ENCODE data around the gene NDUFAF5. TPM values are rescaled to one million over a fixed set of nuclear protein-coding genes. Genes with fewer than 3 reads are reported as not detected.

The NDUFAF5 gene
- total RNA-seq, 1 experiment from 2014 or later, result 34.9 TPM

DNA sequence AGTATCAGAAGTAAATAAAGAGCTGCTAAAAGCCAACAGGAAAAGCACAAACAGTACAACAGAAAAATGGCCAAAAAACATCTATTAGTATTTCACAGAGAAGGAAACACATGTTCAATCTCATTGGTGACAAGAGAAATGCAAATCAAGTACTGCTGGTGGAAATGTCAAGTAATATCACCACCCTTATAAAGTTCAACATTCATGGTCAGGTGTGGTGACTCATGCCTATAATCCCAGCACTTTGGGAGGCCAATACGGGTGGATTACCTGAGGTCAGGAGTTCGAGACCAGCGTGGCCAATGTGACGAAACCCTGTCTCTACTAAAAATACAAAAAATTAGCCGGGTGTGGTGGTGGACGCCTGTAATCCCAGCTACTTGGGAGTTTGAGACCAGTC, 42.9 kb upstream of the NDUFAF5 start:
- Histone ChIP-seq H3K36me3 (ENCODE audit: control insufficient read depth, insufficient read depth, low read length) (no peaks in the 10 kb centered on the region), H3K4me1 (no peaks in the 10 kb centered on the region), H3K4me3 (ENCODE audit: low read depth, low read length) (no peak overlapping the region), H3K9me3 (no peaks in the 10 kb centered on the region), H3K27me3 (replicated peaks; ENCODE audit: control insufficient read depth, insufficient read depth, low read length) (no peaks in the 10 kb centered on the region)
- intact Hi-C loops (cut with micrococcal nuclease; ENCODE audit: unreplicated experiment), result no loop called here
- no peaks in the 10 kb centered on the region for H3K27me3 Mint-ChIP-seq (ENCODE audit: insufficient read depth, unreplicated experiment)
- ChIA-PET CTCF (no interaction called here), POLR2A (no interaction called here)
- no peak overlapping the region for H3K4me3 Mint-ChIP-seq (ENCODE audit: unreplicated experiment)
- no peak for DNase-seq
- no peak overlapping the region for H3K27ac Mint-ChIP-seq (ENCODE audit: unreplicated experiment)
- TF ChIP-seq, protein P1, sequence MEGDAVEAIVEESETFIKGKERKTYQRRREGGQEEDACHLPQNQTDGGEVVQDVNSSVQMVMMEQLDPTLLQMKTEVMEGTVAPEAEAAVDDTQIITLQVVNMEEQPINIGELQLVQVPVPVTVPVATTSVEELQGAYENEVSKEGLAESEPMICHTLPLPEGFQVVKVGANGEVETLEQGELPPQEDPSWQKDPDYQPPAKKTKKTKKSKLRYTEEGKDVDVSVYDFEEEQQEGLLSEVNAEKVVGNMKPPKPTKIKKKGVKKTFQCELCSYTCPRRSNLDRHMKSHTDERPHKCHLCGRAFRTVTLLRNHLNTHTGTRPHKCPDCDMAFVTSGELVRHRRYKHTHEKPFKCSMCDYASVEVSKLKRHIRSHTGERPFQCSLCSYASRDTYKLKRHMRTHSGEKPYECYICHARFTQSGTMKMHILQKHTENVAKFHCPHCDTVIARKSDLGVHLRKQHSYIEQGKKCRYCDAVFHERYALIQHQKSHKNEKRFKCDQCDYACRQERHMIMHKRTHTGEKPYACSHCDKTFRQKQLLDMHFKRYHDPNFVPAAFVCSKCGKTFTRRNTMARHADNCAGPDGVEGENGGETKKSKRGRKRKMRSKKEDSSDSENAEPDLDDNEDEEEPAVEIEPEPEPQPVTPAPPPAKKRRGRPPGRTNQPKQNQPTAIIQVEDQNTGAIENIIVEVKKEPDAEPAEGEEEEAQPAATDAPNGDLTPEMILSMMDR (IDR thresholded peaks at IDR 0.05; ENCODE audit: insufficient read depth in 1 of 2, low read depth in 1 of 2, low read length in 1 of 2, severe bottlenecking in 1 of 2, unreplicated experiment in 1 of 2), result no peak
- no peaks in the 10 kb centered on the region for H3K4me1 Mint-ChIP-seq (ENCODE audit: low read depth, unreplicated experiment)
- peaks cover 22% of the 10 kb centered on the region for H3K36me3 Mint-ChIP-seq (ENCODE audit: insufficient read depth, unreplicated experiment)
- H3K9me3 Mint-ChIP-seq (ENCODE audit: unreplicated experiment), result no peaks in the 10 kb centered on the region
- BruUV-seq (replicated peaks), result no TSS peak

DNA sequence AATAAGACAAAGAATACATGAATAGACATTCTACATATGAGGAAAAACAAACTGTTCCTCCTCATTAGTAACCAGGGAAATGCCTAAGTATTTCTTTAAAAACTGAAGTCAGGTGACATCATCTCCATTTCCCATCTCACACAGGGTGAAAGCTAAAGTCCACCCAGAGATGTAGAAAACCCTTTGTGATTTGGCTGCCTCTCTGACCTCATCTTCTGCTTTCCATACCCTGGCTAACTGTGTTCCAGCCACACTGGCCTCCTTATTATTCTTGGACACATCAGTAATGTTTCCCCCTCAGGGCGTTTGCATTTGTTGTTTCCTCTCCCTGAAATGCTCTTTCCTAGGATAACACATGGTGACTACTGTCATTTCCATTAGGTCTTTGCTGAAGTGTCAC, 40.5 kb upstream of the NDUFAF5 start:
- BruUV-seq (replicated peaks), result no TSS peak
- peaks cover 17% of the 10 kb centered on the region for H3K36me3 Mint-ChIP-seq (ENCODE audit: insufficient read depth, unreplicated experiment)

DNA sequence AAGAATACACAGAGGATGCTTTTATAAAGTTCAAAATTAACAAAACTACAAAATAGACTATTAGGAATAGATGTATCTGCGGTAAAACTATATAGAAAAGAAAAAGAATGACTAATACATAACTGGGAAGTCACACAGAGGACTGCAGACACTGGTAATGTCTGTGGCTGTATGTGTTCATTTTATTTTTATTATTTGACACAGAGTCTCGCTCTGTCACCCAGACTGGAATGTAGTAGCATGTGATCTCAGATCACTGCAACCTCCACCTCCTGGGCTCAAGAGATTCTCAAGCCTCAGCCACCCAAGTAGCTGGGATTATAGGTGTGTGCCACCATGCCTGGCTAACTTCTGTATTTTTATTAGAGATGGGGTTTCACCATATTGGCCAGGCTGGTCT, 39.0 kb upstream of the NDUFAF5 start:
- no peaks in the 10 kb centered on the region for H3K27me3 ChIP-seq (replicated peaks; ENCODE audit: control insufficient read depth, insufficient read depth, low read length)
- Mint-ChIP-seq H3K27me3 (ENCODE audit: insufficient read depth, unreplicated experiment) (no peaks in the 10 kb centered on the region), H3K4me1 (ENCODE audit: low read depth, unreplicated experiment) (no peaks in the 10 kb centered on the region), H3K9me3 (ENCODE audit: unreplicated experiment) (no peaks in the 10 kb centered on the region), H3K27ac (ENCODE audit: unreplicated experiment) (no peak overlapping the region), H3K4me3 (ENCODE audit: unreplicated experiment) (no peak overlapping the region), H3K36me3 (ENCODE audit: insufficient read depth, unreplicated experiment) (peaks cover 13% of the 10 kb centered on the region)
- TF ChIP-seq, protein P1 (IDR thresholded peaks at IDR 0.05; ENCODE audit: insufficient read depth in 1 of 2, low read depth in 1 of 2, low read length in 1 of 2, severe bottlenecking in 1 of 2, unreplicated experiment in 1 of 2), result no peak
- ChIA-PET POLR2A (no interaction called here), CTCF (no interaction called here)
- BruUV-seq (replicated peaks), result no TSS peak
- H3K36me3 ChIP-seq (ENCODE audit: control insufficient read depth, insufficient read depth, low read length), result no peaks in the 10 kb centered on the region; the same call in none of the 2 replicates
- H3K4me1 ChIP-seq, result no peaks in the 10 kb centered on the region
- intact Hi-C loops (cut with micrococcal nuclease; ENCODE audit: unreplicated experiment), result no loop called here
- no peak overlapping the region for H3K4me3 ChIP-seq (ENCODE audit: low read depth, low read length)
- no peaks in the 10 kb centered on the region for H3K9me3 ChIP-seq
- DNase-seq, result no peak

More for the DNA sequence above, 40.5 kb upstream of the NDUFAF5 start:
- TF ChIP-seq, protein P1 (IDR thresholded peaks at IDR 0.05; ENCODE audit: insufficient read depth in 1 of 2, low read depth in 1 of 2, low read length in 1 of 2, severe bottlenecking in 1 of 2, unreplicated experiment in 1 of 2), result no peak
- Histone ChIP-seq H3K36me3 (ENCODE audit: control insufficient read depth, insufficient read depth, low read length) (no peaks in the 10 kb centered on the region), H3K4me1 (no peaks in the 10 kb centered on the region), H3K9me3 (no peaks in the 10 kb centered on the region), H3K4me3 (ENCODE audit: low read depth, low read length) (no peak overlapping the region), H3K27me3 (replicated peaks; ENCODE audit: control insufficient read depth, insufficient read depth, low read length) (no peaks in the 10 kb centered on the region)
- H3K4me3 Mint-ChIP-seq (ENCODE audit: unreplicated experiment), result no peak overlapping the region
- H3K9me3 Mint-ChIP-seq (ENCODE audit: unreplicated experiment), result no peaks in the 10 kb centered on the region
- CTCF ChIA-PET, result no interaction called here
- no peak overlapping the region for H3K27ac Mint-ChIP-seq (ENCODE audit: unreplicated experiment)
- intact Hi-C loops (cut with micrococcal nuclease; ENCODE audit: unreplicated experiment), result no loop called here
- POLR2A ChIA-PET, result interaction anchor here (0.6 kb wide), 1 partner anchor 1922 kb away, joined by 4 read pairs; no protein-coding TSS in a partner anchor
- no peaks in the 10 kb centered on the region for H3K4me1 Mint-ChIP-seq (ENCODE audit: low read depth, unreplicated experiment)
- no peaks in the 10 kb centered on the region for H3K27me3 Mint-ChIP-seq (ENCODE audit: insufficient read depth, unreplicated experiment)
- no peak for DNase-seq
